Mucosa of descending colon (tissue), 3 donors: Measurements from ENCODE around the gene WARS2. TPM values are rescaled to one million over a fixed set of nuclear protein-coding genes. Genes with fewer than 3 reads are reported as not detected.
"Not testable (repeated sequence)": the region's sequence is repeated elsewhere in the genome, so short reads cannot be mapped to it uniquely, and the experiment has no call there.

Experiments used
- ATAC-seq: fragments of 200-7000 bp; cut with Tn5 transposase; one replicate; pipeline ENCODE4 v1.9.1; 2020; ENCODE audit warnings: mild to moderate bottlenecking, moderate library complexity
- DNase-seq, 3 donors: peaks; one replicate each; pipeline ENCODE4 v3.0.0-alpha.2; 2020
- H3K36me3 ChIP-seq: fragments of 200-600 bp; one replicate; pipeline ENCODE4 v1.8.0; 2021; ENCODE audit warnings: low read depth, mild to moderate bottlenecking
- H3K4me1 ChIP-seq: fragments of 200-600 bp; one replicate; pipeline ENCODE4 v1.8.0; 2021; ENCODE audit warnings: low read depth, mild to moderate bottlenecking
- H3K4me3 ChIP-seq: fragments of 200-600 bp; one replicate; pipeline ENCODE4 v1.8.0; 2021; ENCODE audit warnings: mild to moderate bottlenecking
- H3K9me3 ChIP-seq: fragments of 200-600 bp; one replicate; pipeline ENCODE4 v1.8.0; 2021; ENCODE audit warnings: mild to moderate bottlenecking
- intact Hi-C, 2 donors: fragments of 100-400 bp; cut with DNase I in 1 of 2; cut with micrococcal nuclease in 1 of 2; formaldehyde crosslinking; loops; one replicate each; pipeline versions ENCODE4 v1.11.0 to v1.11.1; 2022; cut with DNase I, micrococcal nuclease
- total RNA-seq, 3 donors: library from RNA; stranded (reverse); fragmentation: NEBNext Ultra II Directional in 2 of 3; extraction: Animal tissue kit (Norgen Biotek cat#: 25700) in 2 of 3; gene quantifications; one replicate each; pipeline versions ENCODE4 v1.2.1 to v1.2.4, GENCODE V29; 2021 to 2023
- TF ChIP-seq, protein P1 (sequence below): fragments of 200-600 bp; IDR thresholded peaks from one replicate; pipeline ENCODE4 v1.8.0; 2022; ENCODE audit warnings: antibody characterized with exemption, mild to moderate bottlenecking
- donor health status: DM: no; HTN: no; CAD: no; lungs with moderate emphysema.
- donor health status: DM: no; HTN: no; CAD: no.
- donor health status: DM: no; HTN: yes; CAD: no.

WARS2 gene
- total RNA-seq, 3 donors from 2014 or later: 10.5 to 14.9 (median 14.5) TPM

DNA sequence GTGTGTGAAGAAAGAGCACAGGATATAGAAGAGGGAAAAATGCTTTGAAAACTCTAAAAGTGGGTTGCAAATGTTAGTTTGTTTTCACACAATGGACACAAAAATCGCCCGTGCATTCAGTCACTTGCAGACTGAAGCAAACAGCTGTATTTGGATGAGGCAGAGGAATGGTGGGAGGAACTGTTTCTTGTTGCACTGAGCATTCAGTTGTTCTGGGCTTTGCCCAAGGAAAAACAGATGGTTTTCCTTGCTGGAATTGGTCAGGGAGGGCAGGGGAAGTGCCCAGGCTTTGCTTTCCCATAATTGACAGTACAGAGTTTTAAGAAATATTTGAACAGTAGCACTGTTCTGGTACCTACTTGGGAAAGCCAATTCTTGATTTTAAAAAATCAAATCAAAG lies 19.5 kb upstream of the WARS2 start:
- TF ChIP-seq, protein P1, sequence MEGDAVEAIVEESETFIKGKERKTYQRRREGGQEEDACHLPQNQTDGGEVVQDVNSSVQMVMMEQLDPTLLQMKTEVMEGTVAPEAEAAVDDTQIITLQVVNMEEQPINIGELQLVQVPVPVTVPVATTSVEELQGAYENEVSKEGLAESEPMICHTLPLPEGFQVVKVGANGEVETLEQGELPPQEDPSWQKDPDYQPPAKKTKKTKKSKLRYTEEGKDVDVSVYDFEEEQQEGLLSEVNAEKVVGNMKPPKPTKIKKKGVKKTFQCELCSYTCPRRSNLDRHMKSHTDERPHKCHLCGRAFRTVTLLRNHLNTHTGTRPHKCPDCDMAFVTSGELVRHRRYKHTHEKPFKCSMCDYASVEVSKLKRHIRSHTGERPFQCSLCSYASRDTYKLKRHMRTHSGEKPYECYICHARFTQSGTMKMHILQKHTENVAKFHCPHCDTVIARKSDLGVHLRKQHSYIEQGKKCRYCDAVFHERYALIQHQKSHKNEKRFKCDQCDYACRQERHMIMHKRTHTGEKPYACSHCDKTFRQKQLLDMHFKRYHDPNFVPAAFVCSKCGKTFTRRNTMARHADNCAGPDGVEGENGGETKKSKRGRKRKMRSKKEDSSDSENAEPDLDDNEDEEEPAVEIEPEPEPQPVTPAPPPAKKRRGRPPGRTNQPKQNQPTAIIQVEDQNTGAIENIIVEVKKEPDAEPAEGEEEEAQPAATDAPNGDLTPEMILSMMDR: no peak
- intact Hi-C loops: no loop called here
- Histone ChIP-seq H3K36me3 (no peaks in the 10 kb centered on the region), H3K4me3 (no peak overlapping the region), H3K9me3 (no peaks in the 10 kb centered on the region), H3K4me1 (no peaks in the 10 kb centered on the region)
- ATAC-seq (no peak), DNase-seq (no peak)

DNA sequence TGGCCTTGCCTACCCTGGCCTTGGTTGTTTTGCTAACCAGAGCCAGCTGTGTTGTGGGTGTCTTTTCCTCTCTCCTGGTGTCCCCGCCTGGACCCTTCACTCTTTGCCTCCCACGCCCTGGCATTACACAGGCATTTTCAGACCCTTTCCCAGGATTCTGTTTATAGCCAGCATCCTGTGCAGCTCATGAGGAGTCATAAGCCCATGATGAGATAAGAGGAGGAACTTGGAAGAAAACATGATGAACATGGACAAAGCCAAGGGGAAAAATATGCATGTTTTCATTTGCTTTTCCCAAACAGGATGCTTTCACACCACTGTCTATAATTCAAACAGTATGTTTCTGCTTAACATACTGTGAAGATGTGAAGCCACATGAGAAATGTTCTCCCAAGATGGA lies 18.7 kb upstream of the WARS2 start:
- H3K36me3 ChIP-seq: no peaks in the 10 kb centered on the region
- intact Hi-C loops: no loop called here
- ATAC-seq: no peak
- TF ChIP-seq, protein P1: no peak
- no peaks in the 10 kb centered on the region for H3K9me3 ChIP-seq
- DNase-seq: no peak
- H3K4me3 ChIP-seq: no peak overlapping the region
- no peaks in the 10 kb centered on the region for H3K4me1 ChIP-seq

DNA sequence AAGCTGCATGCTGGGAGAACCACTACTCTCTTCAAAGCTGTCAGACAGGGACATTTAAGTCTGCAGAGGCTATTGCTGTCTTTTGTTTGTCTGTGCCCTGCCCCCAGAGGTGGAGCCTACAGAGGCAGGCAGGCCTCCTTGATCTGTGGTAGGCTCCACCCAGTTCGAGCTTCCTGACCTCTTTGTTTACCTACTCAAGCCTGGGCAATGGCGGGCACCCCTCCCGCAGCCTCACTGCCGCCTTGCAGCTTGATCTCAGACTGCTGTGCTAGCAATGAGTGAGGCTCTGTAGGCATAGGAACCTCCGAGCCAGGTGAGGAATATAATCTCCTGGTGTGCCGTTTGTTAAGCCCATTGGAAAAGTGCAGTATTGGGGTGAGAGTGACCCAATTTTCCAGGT lies 16.3 kb upstream of the WARS2 start:
- H3K36me3 ChIP-seq, ATAC-seq, DNase-seq, H3K4me3 ChIP-seq, H3K4me1 ChIP-seq, H3K9me3 ChIP-seq, intact Hi-C loops: not testable (repeated sequence)

DNA sequence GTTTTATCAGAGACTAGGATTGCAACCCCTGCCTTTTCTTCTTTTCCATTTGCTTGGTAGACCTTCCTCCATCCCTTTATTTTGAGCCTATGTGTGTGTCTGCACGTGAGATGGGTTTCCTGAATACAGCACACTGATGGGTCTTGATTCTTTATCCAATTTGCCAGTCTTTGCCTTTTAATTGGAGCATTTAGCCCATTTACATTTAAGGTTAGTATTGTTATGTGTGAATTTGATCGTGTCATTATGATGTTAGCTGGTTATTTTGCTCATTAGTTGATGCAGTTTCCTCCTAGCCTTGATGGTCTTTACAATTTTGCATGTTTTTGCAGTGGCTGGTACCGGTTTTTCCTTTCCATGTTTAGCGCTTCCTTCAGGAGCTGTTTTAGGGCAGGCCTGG lies 14.6 kb upstream of the WARS2 start:
- H3K36me3 ChIP-seq, ATAC-seq, H3K4me3 ChIP-seq, intact Hi-C loops, H3K4me1 ChIP-seq, H3K9me3 ChIP-seq, DNase-seq: not testable (repeated sequence)

DNA sequence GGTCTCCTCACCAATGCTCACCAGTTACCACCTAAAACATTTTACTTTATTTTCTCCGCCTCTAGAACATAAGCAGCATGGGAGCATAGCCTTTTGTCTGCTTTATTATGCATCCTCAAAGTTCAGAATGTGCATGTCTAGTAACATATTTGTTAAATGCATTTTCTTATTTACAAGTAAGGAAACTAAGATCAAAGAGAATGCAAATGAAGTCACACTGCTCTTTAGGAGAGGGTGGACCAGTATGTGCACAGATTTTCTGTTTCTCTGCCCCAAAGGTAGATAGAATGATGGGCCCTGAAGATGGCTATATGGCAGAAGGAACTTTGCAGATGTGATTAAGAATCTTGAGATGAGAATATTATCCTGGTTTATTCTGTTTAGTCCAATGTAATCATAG lies 9.7 kb upstream of the WARS2 start:
- intact Hi-C loops: no loop called here
- Histone ChIP-seq H3K36me3 (no peaks in the 10 kb centered on the region), H3K9me3 (no peaks in the 10 kb centered on the region), H3K4me1 (no peaks in the 10 kb centered on the region), H3K4me3 (no peak overlapping the region)
- TF ChIP-seq, protein P1: no peak
- DNase-seq (no peak), ATAC-seq (no peak)

DNA sequence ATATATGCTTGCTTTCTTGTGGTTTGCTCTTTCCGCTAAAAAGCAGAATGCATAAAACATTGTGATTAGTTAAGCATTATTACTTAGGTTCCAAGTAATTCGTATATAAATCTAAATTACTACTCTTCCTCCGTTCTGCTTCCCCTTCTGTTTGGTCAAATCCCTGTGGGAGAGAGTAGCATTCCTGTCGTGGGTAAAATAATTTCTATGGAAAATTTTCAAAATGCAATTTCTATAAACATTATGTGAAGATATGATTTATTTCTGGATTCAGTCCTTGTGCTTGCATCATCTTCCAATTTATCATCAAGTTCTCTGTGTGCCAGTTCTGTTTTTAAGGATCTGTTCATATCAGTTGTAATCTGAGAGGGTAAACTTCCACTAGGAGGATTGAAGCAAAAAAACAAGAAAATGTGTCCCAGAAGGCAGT lies 7.2 kb upstream of the WARS2 start:
- ATAC-seq: no peak
- Histone ChIP-seq H3K4me3 (no peak overlapping the region), H3K4me1 (no peaks in the 10 kb centered on the region), H3K9me3 (no peaks in the 10 kb centered on the region), H3K36me3 (no peaks in the 10 kb centered on the region)
- intact Hi-C loops: no loop called here
- TF ChIP-seq, protein P1: no peak
- DNase-seq: no peak

DNA sequence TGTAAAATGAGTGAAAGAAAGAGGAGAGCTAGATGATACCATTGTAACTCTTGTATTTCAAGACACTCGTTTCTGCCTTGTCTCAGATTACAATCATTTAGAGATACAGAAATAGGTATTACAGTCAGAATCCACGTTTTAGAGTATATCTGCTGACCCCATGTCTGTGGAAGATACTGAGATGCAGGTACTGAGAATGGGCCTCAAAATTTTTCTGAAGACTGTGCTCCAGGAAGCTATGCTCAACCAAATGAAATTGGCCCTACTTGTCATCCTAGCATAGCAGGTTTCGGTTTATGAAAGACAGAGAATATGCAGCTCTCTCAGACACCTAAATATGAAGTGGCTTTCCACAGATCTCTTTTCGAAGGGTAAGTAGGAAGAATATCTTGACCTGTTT lies 6.0 kb upstream of the WARS2 start:
- TF ChIP-seq, protein P1: no peak
- peaks cover 4% of the 10 kb centered on the region for H3K4me1 ChIP-seq

More for the DNA sequence above, 6.0 kb upstream of the WARS2 start:
- Histone ChIP-seq H3K36me3 (no peaks in the 10 kb centered on the region), H3K9me3 (no peaks in the 10 kb centered on the region), H3K4me3 (no peak overlapping the region)
- intact Hi-C loops: no loop called here
- no peak for DNase-seq
- ATAC-seq: no peak
